GM12878 (cell line): ENCODE measurements around the gene NGRN. TPM values are rescaled to one million over a fixed set of nuclear protein-coding genes. Genes with fewer than 3 reads are reported as not detected.
A peak's percentile ranks its signal among the peaks of the same experiment; 100 is the strongest.

Experiments used
- CUX1 ChIP-seq: IDR thresholded peaks from 2 replicates; pipeline ENCODE4 v1.6.1; 2012; ENCODE audit warnings: improper control_type of control experiment, low read depth, low read length; ENCODE audit not compliant: insufficient replicate concordance
- ETV6 ChIP-seq, 2 experiments: fragments of 450-650 bp in 1 of 2; IDR thresholded peaks in 1 of 2; conservative IDR thresholded peaks in 1 of 2; 2 replicates each; pipeline ENCODE4 v1.6.1; 2014; ENCODE audit warnings: antibody characterized with exemption in 1 of 2, borderline replicate concordance in 1 of 2, low read depth in 1 of 2, mild to moderate bottlenecking in 1 of 2, moderate library complexity in 1 of 2
- FOXM1 ChIP-seq: IDR thresholded peaks from 2 replicates; pipeline ENCODE4 v1.6.1; 2012; ENCODE audit warnings: low read depth, mild to moderate bottlenecking, inconsistent platforms, low read length, moderate library complexity
- HDAC6 ChIP-seq: fragments of 200-600 bp; sonication (generic); IDR thresholded peaks from one replicate; pipeline ENCODE4 v1.8.0; 2017; ENCODE audit warnings: antibody characterized with exemption; ENCODE audit not compliant: unreplicated experiment
- MEF2A ChIP-seq: IDR thresholded peaks from 2 replicates; pipeline ENCODE4 v1.6.1; 2011; ENCODE audit warnings: low read depth, mild to moderate bottlenecking, low read length, moderate library complexity; ENCODE audit not compliant: insufficient read depth
- polyA plus RNA-seq, 11 experiments: library from polyadenylated mRNA; depleted of rRNA in 4 of 11; unstranded in 6 of 11; stranded (reverse) in 5 of 11; fragments of >200 nt; fragmentation: Nextera tagmentation in 4 of 11; fragmentation: Illumina TruSeq in 1 of 11; extraction: Ambion mirVana in 4 of 11; extraction: Trizol in 1 of 11; gene quantifications; 1 replicate in 1 of 11; 2 replicates in 10 of 11; pipeline versions ENCODE4 v1.2.1 to v1.2.3, GENCODE V29; 2011 to 2016; ENCODE audit warnings: inconsistent platforms in 2 of 11, missing spikeins in 2 of 11, low read depth in 1 of 11
- total RNA-seq, 4 experiments: library from RNA; depleted of rRNA in 3 of 4; stranded (reverse); fragments of >200 nt in 3 of 4; fragmentation: Illumina TruSeq in 1 of 4; extraction: Trizol in 1 of 4; gene quantifications; 2 replicates each; pipeline versions ENCODE4 v1.2.1 to v1.2.3, GENCODE V29; 2013 to 2021
- TF ChIP-seq, protein P1 (sequence below): fragments of 150-350 bp; IDR thresholded peaks from 2 replicates; pipeline ENCODE4 v1.6.1; 2016; ENCODE audit warnings: low read depth, low read length

NGRN gene
- total and polyA plus RNA-seq, 10 of the 15 experiments (the other 5 are each of a cell fraction or from before 2014, with no cell fraction given) = 5.8 to 31.3 (median 23.2) TPM

DNA sequence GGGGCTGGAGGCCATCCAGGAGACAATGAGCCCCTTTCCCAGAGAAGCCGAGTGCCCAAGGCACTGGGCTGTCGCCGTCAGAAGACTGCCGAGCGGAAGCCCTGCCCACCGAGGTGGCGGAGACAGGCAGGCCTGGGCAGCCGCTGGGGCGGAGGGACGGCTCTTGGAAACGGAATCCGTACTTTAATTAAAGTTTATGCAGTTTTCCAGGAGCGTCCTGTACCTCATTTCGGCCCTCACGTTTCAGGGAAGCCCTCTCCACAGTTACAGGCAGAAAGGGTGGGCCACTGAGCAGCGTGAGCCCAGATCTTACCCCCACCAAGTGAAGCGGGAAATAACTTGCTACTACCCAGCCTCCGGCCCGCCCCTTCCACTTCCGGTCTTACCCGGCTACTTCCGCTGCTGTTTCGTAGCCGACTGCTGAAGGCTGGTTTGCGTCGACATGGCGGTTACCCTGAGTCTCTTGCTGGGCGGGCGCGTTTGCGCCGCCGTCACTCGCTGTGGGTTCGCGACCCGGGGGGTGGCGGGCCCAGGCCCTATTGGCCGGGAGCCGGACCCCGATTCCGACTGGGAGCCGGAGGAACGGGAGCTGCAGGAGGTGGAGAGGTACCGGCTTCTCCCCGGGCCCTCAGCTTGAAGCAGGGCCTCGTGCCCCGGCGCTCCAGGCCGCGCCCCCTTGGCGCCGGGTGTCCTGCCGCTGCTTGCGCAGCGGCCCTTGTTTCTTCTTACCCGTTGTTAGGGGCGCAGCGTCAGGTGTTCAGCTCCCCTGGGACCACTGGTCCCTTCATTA, at the start of gene NGRN (continued):
- TF ChIP-seq CUX1 = no peak
- TF ChIP-seq FOXM1 = no peak
- no peak for TF ChIP-seq MEF2A
- TF ChIP-seq HDAC6 = peak; percentile 60
- peak in 1 of 2 experiments; percentile 95; a peak in 2 of 4 replicates for TF ChIP-seq ETV6 (conservative IDR thresholded peaks at IDR 0.05 in 1 of 2, IDR thresholded peaks at IDR 0.05 in 1 of 2; ENCODE audit: borderline replicate concordance in 1 of 2, low read depth in 1 of 2)
- TF ChIP-seq, protein P1, sequence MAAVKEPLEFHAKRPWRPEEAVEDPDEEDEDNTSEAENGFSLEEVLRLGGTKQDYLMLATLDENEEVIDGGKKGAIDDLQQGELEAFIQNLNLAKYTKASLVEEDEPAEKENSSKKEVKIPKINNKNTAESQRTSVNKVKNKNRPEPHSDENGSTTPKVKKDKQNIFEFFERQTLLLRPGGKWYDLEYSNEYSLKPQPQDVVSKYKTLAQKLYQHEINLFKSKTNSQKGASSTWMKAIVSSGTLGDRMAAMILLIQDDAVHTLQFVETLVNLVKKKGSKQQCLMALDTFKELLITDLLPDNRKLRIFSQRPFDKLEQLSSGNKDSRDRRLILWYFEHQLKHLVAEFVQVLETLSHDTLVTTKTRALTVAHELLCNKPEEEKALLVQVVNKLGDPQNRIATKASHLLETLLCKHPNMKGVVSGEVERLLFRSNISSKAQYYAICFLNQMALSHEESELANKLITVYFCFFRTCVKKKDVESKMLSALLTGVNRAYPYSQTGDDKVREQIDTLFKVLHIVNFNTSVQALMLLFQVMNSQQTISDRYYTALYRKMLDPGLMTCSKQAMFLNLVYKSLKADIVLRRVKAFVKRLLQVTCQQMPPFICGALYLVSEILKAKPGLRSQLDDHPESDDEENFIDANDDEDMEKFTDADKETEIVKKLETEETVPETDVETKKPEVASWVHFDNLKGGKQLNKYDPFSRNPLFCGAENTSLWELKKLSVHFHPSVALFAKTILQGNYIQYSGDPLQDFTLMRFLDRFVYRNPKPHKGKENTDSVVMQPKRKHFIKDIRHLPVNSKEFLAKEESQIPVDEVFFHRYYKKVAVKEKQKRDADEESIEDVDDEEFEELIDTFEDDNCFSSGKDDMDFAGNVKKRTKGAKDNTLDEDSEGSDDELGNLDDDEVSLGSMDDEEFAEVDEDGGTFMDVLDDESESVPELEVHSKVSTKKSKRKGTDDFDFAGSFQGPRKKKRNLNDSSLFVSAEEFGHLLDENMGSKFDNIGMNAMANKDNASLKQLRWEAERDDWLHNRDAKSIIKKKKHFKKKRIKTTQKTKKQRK = no peak
